Endothelial cell of umbilical vein (primary cell): Measurements from ENCODE around the gene FAM193A. TPM values are rescaled to one million over a fixed set of nuclear protein-coding genes. Genes with fewer than 3 reads are reported as not detected.

ENCODE experiments used
- BruUV-seq: library from RNA; stranded (reverse); fragments of 400-500 nt; replicated peaks from 2 replicates; lab custom pipeline; 2021; lab: Mats Ljungman, UMichigan
- CTCF ChIA-PET: fragments of 300-600, 350-600 bp; sonication (Branson Sonifier 250); formaldehyde crosslinking; loops from one replicate; lab custom pipeline; 2021; ENCODE audit warnings: antibody characterized with exemption, inconsistent platforms; lab: Charles Lee
- POLR2A ChIA-PET: fragments of 300-600, 350-600 bp; sonication (Branson Sonifier 250); formaldehyde crosslinking; loops from one replicate; lab custom pipeline; 2021; ENCODE audit warnings: antibody characterized with exemption, inconsistent platforms; lab: Charles Lee
- DNase-seq: peaks from one replicate; pipeline ENCODE4 v3.0.0-alpha.2; 2011; ENCODE audit warnings: low read depth, low spot score
- FAIRE-seq: peaks from 2 replicates; lab custom pipeline; 2011; peaks lifted over from hg19 to GRCh38; lab: Jason Lieb, UNC
- H2AFZ ChIP-seq: 2 replicates; pipeline ENCODE4 v1.6.0; 2012; ENCODE audit warnings: low read depth, low read length, control low read depth, inconsistent platforms
- H3K27ac ChIP-seq: 2 replicates; pipeline ENCODE4 v1.5.1; 2011; ENCODE audit warnings: low read depth, mild to moderate bottlenecking, control low read depth, low read length, moderate library complexity; ENCODE audit not compliant: insufficient read depth
- H3K27me3 ChIP-seq, 2 experiments: 2 replicates each; pipeline versions ENCODE4 v1.6.0 to v1.6.1; 2011; ENCODE audit warnings: low read length in 2 of 2, mixed read lengths in 1 of 2; ENCODE audit not compliant: control insufficient read depth in 2 of 2, insufficient read depth in 2 of 2
- H3K36me3 ChIP-seq, 2 experiments: 2 replicates in 1 of 2; 3 replicates in 1 of 2; pipeline ENCODE4 v1.5.1; 2011; ENCODE audit warnings: low read length in 2 of 2, mild to moderate bottlenecking in 1 of 2, moderate library complexity in 1 of 2; ENCODE audit not compliant: control insufficient read depth in 2 of 2, insufficient read depth in 2 of 2; ENCODE audit errors: extremely low read depth in 1 of 2
- H3K4me1 ChIP-seq: 3 replicates; pipeline ENCODE4 v1.5.1; 2011; ENCODE audit warnings: mild to moderate bottlenecking, low read length; ENCODE audit not compliant: control insufficient read depth, insufficient read depth; ENCODE audit errors: extremely low read depth
- H3K4me2 ChIP-seq: 2 replicates; pipeline ENCODE4 v1.6.1; 2011; ENCODE audit warnings: low read length, control low read depth, mixed read lengths; ENCODE audit not compliant: insufficient read depth
- H3K4me3 ChIP-seq, 3 experiments: fragments of 200-600 bp in 1 of 3; sonication (generic), shearing (Covaris generic) in 1 of 3; replicated peaks in 1 of 3; 2 replicates each; pipeline ENCODE4 v1.5.1; 2011 to 2016; ENCODE audit warnings: control low read depth in 3 of 3, low read length in 3 of 3, mild to moderate bottlenecking in 2 of 3, inconsistent platforms in 1 of 3, low read depth in 1 of 3, moderate library complexity in 1 of 3; ENCODE audit not compliant: insufficient read depth in 1 of 3
- H3K79me2 ChIP-seq: 2 replicates; pipeline ENCODE4 v1.6.0; 2012; ENCODE audit warnings: low read length, inconsistent platforms; ENCODE audit not compliant: control insufficient read depth, insufficient read depth
- H3K9ac ChIP-seq: replicated peaks from 2 replicates; pipeline ENCODE3; 2011; ENCODE audit warnings: low read length, control low read depth; ENCODE audit not compliant: insufficient read depth; ENCODE audit errors: extremely low read depth
- H3K9me1 ChIP-seq: replicated peaks from 3 replicates; pipeline ENCODE4 v1.6.0; 2011; ENCODE audit warnings: mild to moderate bottlenecking, low read length; ENCODE audit not compliant: control insufficient read depth, insufficient read depth; ENCODE audit errors: extremely low read depth
- H3K9me3 ChIP-seq: replicated peaks from 2 replicates; pipeline ENCODE4 v1.5.1; 2012; ENCODE audit warnings: low read length, inconsistent platforms; ENCODE audit not compliant: control insufficient read depth, insufficient read depth
- H4K20me1 ChIP-seq: replicated peaks from 2 replicates; pipeline ENCODE3; 2011; ENCODE audit warnings: mild to moderate bottlenecking, low read length; ENCODE audit not compliant: control insufficient read depth, insufficient read depth; ENCODE audit errors: extremely low read depth
- EZH2 ChIP-seq: IDR thresholded peaks from 2 replicates; pipeline ENCODE4 v1.6.1; 2012; ENCODE audit warnings: borderline replicate concordance, low read depth, mild to moderate bottlenecking, moderate library complexity, low read length, inconsistent platforms; ENCODE audit not compliant: severe bottlenecking
- FOS ChIP-seq: IDR thresholded peaks from 2 replicates; pipeline ENCODE4 v1.6.1; 2011; ENCODE audit warnings: mild to moderate bottlenecking, low read length, moderate library complexity, borderline replicate concordance; ENCODE audit not compliant: insufficient read depth
- GATA2 ChIP-seq: IDR thresholded peaks from 2 replicates; pipeline ENCODE4 v1.7.0; 2011; ENCODE audit warnings: low read depth, mild to moderate bottlenecking, moderate library complexity, mixed read lengths, low read length; ENCODE audit not compliant: insufficient read length, insufficient read depth
- JUN ChIP-seq: IDR thresholded peaks from 2 replicates; pipeline ENCODE4 v1.6.1; 2011; ENCODE audit warnings: borderline replicate concordance, low read depth; ENCODE audit not compliant: insufficient read length, insufficient read depth
- MYC ChIP-seq: IDR thresholded peaks from one replicate; pipeline ENCODE4 v1.6.1; 2011; ENCODE audit warnings: mild to moderate bottlenecking, low read depth, low read length
- POLR2A ChIP-seq: IDR thresholded peaks from 2 replicates; pipeline ENCODE4 v1.6.1; 2012; ENCODE audit warnings: low read depth, mild to moderate bottlenecking, control low read depth, low read length
- POLR2AphosphoS5 ChIP-seq: IDR thresholded peaks from 2 replicates; pipeline ENCODE4 v1.6.1; 2012; ENCODE audit warnings: low read depth, mild to moderate bottlenecking, control low read depth, low read length, moderate library complexity; ENCODE audit not compliant: insufficient read depth
- dilution Hi-C: fragments of 300-500 bp; cut with MboI; formaldehyde crosslinking; loops from one replicate; pipeline ENCODE4 v1.15.0; 2019; ENCODE audit warnings: low sequenced_read_pairs; ENCODE audit not compliant: extremely low pct_ligation_motif_present
- intact Hi-C: fragments of 100-400 bp; cut with micrococcal nuclease; formaldehyde crosslinking; loops from one replicate; pipeline ENCODE4 v1.10.0; 2022
- polyA plus RNA-seq, 4 experiments: library from polyadenylated mRNA; depleted of rRNA in 3 of 4; stranded (reverse) in 3 of 4; unstranded in 1 of 4; fragments of >200 nt; gene quantifications; 2 replicates each; pipeline versions ENCODE4 v1.2.1 to v1.2.3, GENCODE V29; 2011 to 2012; ENCODE audit warnings: missing spikeins in 1 of 4
- total RNA-seq: library from RNA; stranded (reverse); gene quantifications from 2 replicates; pipeline ENCODE4 v1.2.3, GENCODE V29; 2021
- TF ChIP-seq, protein P1 (sequence below), 2 donors: IDR thresholded peaks; 1 replicate in 1 of 2; 2 replicates in 1 of 2; pipeline ENCODE4 v1.5.1; 2011; ENCODE audit warnings: low read length in 2 of 2, mild to moderate bottlenecking in 2 of 2, moderate library complexity in 2 of 2, control low read depth in 1 of 2, inconsistent platforms in 1 of 2, low read depth in 1 of 2; ENCODE audit not compliant: insufficient read depth in 1 of 2; ENCODE audit errors: extremely low read depth in 1 of 2
- TF ChIP-seq, protein P2 (sequence below): IDR thresholded peaks from 2 replicates; pipeline ENCODE4 v1.6.1; 2011; ENCODE audit not compliant: insufficient read depth, insufficient read length

Gene FAM193A
- total and polyA plus RNA-seq, 2 donors (not counting 3 experiments of a cell fraction or from before 2014, with no cell fraction given), result 12.3 to 32.1 TPM

DNA sequence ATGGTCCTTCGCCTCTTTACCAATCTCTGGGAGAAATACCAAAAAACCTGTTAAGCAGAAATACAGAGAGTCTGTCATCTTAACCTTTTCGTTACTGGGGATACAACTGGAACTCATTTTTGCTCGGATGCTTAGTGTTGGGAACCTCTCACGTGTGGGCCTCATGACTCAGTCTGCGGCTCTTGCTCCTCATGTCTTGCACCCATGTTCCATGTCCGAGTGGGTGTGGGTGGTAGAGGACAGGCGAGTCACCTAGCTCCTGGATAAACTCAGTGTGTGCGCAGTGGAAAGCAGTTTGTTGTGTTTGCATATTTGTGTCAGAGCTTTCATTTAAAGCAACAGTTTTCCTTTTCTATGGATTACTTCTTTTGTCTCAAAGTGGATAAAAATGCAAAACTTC lies 149.1 kb downstream of the FAM193A start:
- dilution Hi-C loops (no loop called here), intact Hi-C loops (no loop called here)
- DNase-seq, result no peak
- ChIA-PET POLR2A (no interaction called here), CTCF (interaction anchor here (1.2 to 1.4 kb wide), 2 partner anchors 10 to 12 kb away, joined by 3 read pairs; no protein-coding TSS in a partner anchor)
- H3K9me1 ChIP-seq, result no peaks in the 10 kb centered on the region
- H3K27me3 ChIP-seq, result no peaks in the 10 kb centered on the region
- no peak overlapping the region for H3K9ac ChIP-seq
- no peak overlapping the region for H2AFZ ChIP-seq
- BruUV-seq, result no TSS peak
- TF ChIP-seq FOS (no peak), EZH2 (no peak), POLR2AphosphoS5 (no peak), JUN (no peak), GATA2 (no peak), MYC (no peak), POLR2A (no peak)
- TF ChIP-seq, protein P1, sequence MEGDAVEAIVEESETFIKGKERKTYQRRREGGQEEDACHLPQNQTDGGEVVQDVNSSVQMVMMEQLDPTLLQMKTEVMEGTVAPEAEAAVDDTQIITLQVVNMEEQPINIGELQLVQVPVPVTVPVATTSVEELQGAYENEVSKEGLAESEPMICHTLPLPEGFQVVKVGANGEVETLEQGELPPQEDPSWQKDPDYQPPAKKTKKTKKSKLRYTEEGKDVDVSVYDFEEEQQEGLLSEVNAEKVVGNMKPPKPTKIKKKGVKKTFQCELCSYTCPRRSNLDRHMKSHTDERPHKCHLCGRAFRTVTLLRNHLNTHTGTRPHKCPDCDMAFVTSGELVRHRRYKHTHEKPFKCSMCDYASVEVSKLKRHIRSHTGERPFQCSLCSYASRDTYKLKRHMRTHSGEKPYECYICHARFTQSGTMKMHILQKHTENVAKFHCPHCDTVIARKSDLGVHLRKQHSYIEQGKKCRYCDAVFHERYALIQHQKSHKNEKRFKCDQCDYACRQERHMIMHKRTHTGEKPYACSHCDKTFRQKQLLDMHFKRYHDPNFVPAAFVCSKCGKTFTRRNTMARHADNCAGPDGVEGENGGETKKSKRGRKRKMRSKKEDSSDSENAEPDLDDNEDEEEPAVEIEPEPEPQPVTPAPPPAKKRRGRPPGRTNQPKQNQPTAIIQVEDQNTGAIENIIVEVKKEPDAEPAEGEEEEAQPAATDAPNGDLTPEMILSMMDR (IDR thresholded peaks at IDR 0.05; ENCODE audit: extremely low read depth in 1 of 2, insufficient read depth in 1 of 2, low read depth in 1 of 2, low read length in 2 of 2), result no peak
- TF ChIP-seq, protein P2, sequence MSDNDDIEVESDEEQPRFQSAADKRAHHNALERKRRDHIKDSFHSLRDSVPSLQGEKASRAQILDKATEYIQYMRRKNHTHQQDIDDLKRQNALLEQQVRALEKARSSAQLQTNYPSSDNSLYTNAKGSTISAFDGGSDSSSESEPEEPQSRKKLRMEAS, result no peak
- H3K4me3 ChIP-seq, result no peak overlapping the region
- H3K4me2 ChIP-seq, result no peak overlapping the region
- H3K27ac ChIP-seq, result no peak overlapping the region
- no peaks in the 10 kb centered on the region for H3K79me2 ChIP-seq
- no peaks in the 10 kb centered on the region for H3K4me1 ChIP-seq
- no peaks in the 10 kb centered on the region for H3K9me3 ChIP-seq
- H4K20me1 ChIP-seq, result no peaks in the 10 kb centered on the region
- FAIRE-seq, result no peak
- H3K36me3 ChIP-seq, result peaks cover 10 to 24% of the 10 kb centered on the region in 2 experiments
